Heart right ventricle (tissue), 16 donors: ENCODE results near the gene C2orf42. TPM values are rescaled to one million over a fixed set of nuclear protein-coding genes. Genes with fewer than 3 reads are reported as not detected.

Source experiments
- ATAC-seq, 8 donors: fragments of 200-7000 bp; cut with Tn5 transposase; one replicate each; pipeline ENCODE4 v1.9.1; 2020; ENCODE audit warnings: mild to moderate bottlenecking in 8 of 8, moderate library complexity in 8 of 8, moderate number of reproducible peaks in 1 of 8
- DNase-seq, 2 donors: peaks; one replicate each; pipeline ENCODE4 v3.0.0-alpha.2; 2020
- H3K27ac ChIP-seq, 10 donors: fragments of 200-600 bp; sonication (generic) in 2 of 10; one replicate each; pipeline versions ENCODE4 v1.5.0 to v1.8.0; 2020 to 2022; ENCODE audit warnings: mild to moderate bottlenecking in 3 of 10
- H3K27me3 ChIP-seq, 7 donors: fragments of 200-600 bp; one replicate each; pipeline ENCODE4 v1.8.0; 2021 to 2022; ENCODE audit warnings: mild to moderate bottlenecking in 2 of 7
- H3K36me3 ChIP-seq, 9 donors: fragments of 200-600 bp; sonication (generic) in 1 of 9; one replicate each; pipeline versions ENCODE4 v1.5.0 to v1.8.0; 2020 to 2022; ENCODE audit warnings: mild to moderate bottlenecking in 2 of 9
- H3K4me1 ChIP-seq, 9 donors: fragments of 200-600 bp; sonication (generic) in 1 of 9; one replicate each; pipeline versions ENCODE4 v1.5.0 to v1.8.0; 2020 to 2022; ENCODE audit warnings: mild to moderate bottlenecking in 4 of 9
- H3K4me3 ChIP-seq, 10 donors: fragments of 200-600 bp; sonication (generic) in 2 of 10; one replicate each; pipeline versions ENCODE4 v1.5.0 to v1.8.0; 2020 to 2022; ENCODE audit warnings: mild to moderate bottlenecking in 7 of 10, moderate library complexity in 2 of 10
- H3K9me3 ChIP-seq, 11 donors: fragments of 200-600 bp in 10 of 11; sonication (generic) in 2 of 11; one replicate each; pipeline versions ENCODE4 v1.5.0 to v1.8.0; 2013 to 2022; ENCODE audit warnings: mild to moderate bottlenecking in 2 of 11, control low read depth in 1 of 11, moderate library complexity in 1 of 11
- WGBS, 2 donors: extraction: QIAGEN DNeasy Blood & Tissue Kit; methylation state at CpG; one replicate each; pipeline ENCODE4 v1.1.7; 2013; ENCODE audit warnings: inconsistent platforms in 1 of 2; 5-methylcytosine and 5-hydroxymethylcytosine counted together
- intact Hi-C, 10 donors: fragments of 100-400 bp; cut with DNase I; formaldehyde crosslinking; loops; one replicate each; pipeline versions ENCODE4 v1.11.1 to v1.14.2; 2022
- polyA plus RNA-seq, 2 donors: library from polyadenylated mRNA; stranded (reverse); fragments of 200-250 nt; gene quantifications; one replicate each; pipeline ENCODE4 v1.2.3, GENCODE V29; 2013
- total RNA-seq, 10 donors: library from RNA; stranded (reverse); fragmentation: NEBNext Ultra II Directional in 3 of 10; extraction: Animal tissue kit (Norgen Biotek cat#: 25700) in 3 of 10; gene quantifications; one replicate each; pipeline versions ENCODE4 v1.2.1 to v1.2.4, GENCODE V29; 2021 to 2023
- TF ChIP-seq, protein P1 (sequence below), 9 donors: fragments of 200-600 bp; sonication (generic) in 2 of 9; IDR thresholded peaks; one replicate each; pipeline versions ENCODE4 v1.5.0 to v1.8.0; 2021 to 2022; ENCODE audit warnings: antibody characterized with exemption in 9 of 9, mild to moderate bottlenecking in 5 of 9, moderate library complexity in 1 of 9
- donor health status: Arrhythmogenic right ventricular cardiomyopathy.
- donor health status: ischemic (EF 13 %, LVEDD 7.1; RV severe dilation, severe dysfunction).
- donor health status: healthy with polysubstance abuse.
- donor health status: DM: no; HTN: yes; CAD: no.
- donor health status: DM: no; HTN: no; CAD: no.
- donor health status: ischemic (EF 25% LVEDD 6.9; RV normal size, moderate dysfunction).
- donor health status: ischemic (EF 25% LVEDD 5.7; RV mildly dilated, moderate dysfunction).
- donor health status: healthy.
- donor health status: DM: yes; HTN: yes; CAD: no.
- donor health status: Ischemic cardiomyopathy.
- donor health status: ischemic (EF 35%, LVEDD 5.7; RV mildly dilated, moderate dysfunction).
- donor health status: nonischemic (EF 11% LVEDD 7.7; RV severe dilation, severe dysfunction).
- donor health status: DM: yes; HTN: yes; CAD: no.
- donor health status: PGD.
- donor health status: ischemic (EF 29% LVEDD 5.4; RV normal size, mild dysfunction).
- donor health status: nonischemic (EF 23%, LVEDD 6.1; RV moderate dilation, normal function).

C2orf42 gene
- total and polyA plus RNA-seq, 12 donors: 3.8 to 15.5 (median 8.8) TPM

DNA sequence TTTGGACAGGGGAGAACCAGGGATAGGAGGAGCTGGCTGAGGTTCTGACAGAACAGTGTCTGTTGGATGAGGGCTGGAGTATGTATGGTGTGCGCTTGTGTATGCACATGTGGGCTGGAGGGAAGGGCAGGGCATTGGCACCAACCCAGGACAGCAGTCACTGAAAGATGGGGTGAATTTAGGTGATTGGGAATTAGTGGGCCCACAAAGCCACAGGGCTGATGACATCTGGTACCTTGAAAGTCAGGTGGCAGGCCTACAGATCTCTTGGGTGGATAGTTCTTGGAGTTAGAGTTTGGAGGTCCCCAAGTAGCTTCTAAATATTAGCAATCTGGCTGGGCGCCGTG lies 45.7 kb downstream of the C2orf42 start:
- H3K4me3 ChIP-seq: no peak overlapping the region
- no peaks in the 10 kb centered on the region for H3K27me3 ChIP-seq
- DNase-seq: no peak
- H3K36me3 ChIP-seq: peaks cover 0 to 11% (median 0%) of the 10 kb centered on the region in 9 donors
- WGBS, 2 donors: 98 to 100% methylated on average over 3 of the region's 3 CpGs
- intact Hi-C loops: loop anchor here in 1 of 10 donors (10.0 kb wide), 1 partner anchor 230 kb away; the partner anchor contains the start of gene MXD1
- H3K9me3 ChIP-seq: no peaks in the 10 kb centered on the region
- H3K27ac ChIP-seq: no peak overlapping the region
- no peak for ATAC-seq
- TF ChIP-seq, protein P1, sequence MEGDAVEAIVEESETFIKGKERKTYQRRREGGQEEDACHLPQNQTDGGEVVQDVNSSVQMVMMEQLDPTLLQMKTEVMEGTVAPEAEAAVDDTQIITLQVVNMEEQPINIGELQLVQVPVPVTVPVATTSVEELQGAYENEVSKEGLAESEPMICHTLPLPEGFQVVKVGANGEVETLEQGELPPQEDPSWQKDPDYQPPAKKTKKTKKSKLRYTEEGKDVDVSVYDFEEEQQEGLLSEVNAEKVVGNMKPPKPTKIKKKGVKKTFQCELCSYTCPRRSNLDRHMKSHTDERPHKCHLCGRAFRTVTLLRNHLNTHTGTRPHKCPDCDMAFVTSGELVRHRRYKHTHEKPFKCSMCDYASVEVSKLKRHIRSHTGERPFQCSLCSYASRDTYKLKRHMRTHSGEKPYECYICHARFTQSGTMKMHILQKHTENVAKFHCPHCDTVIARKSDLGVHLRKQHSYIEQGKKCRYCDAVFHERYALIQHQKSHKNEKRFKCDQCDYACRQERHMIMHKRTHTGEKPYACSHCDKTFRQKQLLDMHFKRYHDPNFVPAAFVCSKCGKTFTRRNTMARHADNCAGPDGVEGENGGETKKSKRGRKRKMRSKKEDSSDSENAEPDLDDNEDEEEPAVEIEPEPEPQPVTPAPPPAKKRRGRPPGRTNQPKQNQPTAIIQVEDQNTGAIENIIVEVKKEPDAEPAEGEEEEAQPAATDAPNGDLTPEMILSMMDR (IDR thresholded peaks at IDR 0.05): no peak
- H3K4me1 ChIP-seq: peaks cover 6 to 28% (median 20%) of the 10 kb centered on the region in 9 donors

DNA sequence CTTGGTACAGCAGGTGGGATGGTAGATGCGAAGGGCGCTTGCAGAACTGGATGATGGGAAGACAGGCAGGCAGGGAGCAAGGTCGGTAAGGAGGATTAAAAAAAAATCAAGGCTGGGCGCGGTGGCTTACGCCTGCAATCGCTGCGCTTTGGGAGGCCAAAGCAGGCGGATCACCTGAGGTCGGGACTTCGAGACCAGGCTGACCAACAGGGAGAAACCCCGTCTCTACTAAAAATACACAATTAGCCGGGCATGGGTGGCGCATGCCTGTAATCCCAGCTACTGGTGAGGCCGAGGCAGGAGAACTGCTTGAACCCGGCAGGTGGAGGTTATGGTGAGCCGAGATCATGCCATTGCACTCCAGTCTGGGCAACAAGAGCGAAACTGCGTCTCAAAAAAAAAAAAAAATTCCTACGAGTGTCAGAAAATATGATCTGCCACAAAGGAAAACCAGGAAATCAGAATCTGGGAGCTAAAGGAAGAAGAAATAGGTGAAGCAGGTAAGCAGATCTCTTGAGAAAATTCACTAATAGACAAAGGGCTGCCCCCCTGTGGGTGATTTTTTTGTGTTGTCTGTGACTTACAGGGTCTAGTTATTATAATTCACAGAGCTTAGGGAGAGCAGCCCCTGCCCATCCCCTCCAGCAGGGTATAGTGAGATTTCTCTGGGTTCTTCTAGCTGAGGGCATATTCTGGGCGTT lies 46.2 kb downstream of the C2orf42 start:
- Histone ChIP-seq H3K36me3 (peaks cover 0 to 6% (median 0%) of the 10 kb centered on the region in 9 donors), H3K27me3 (no peaks in the 10 kb centered on the region), H3K4me3 (no peak overlapping the region), H3K9me3 (no peaks in the 10 kb centered on the region), H3K27ac (peak overlapping the region in 1 of 10 donors; percentile 52), H3K4me1 (peaks cover 6 to 31% (median 20%) of the 10 kb centered on the region in 9 donors)
- TF ChIP-seq, protein P1 (IDR thresholded peaks at IDR 0.05): no peak
- ATAC-seq: no peak
- DNase-seq: no peak
- 94 to 96% methylated on average over 21 of the region's 21 CpGs for WGBS, 2 donors
- intact Hi-C loops: loop anchor here in 4 of 10 donors (5.0 to 10.0 kb wide), 4 partner anchors 57 to 232 kb away; partner anchors contain the start of genes PCBP1 (in 3 of the 4) and MXD1 (in 2 of the 4)

DNA sequence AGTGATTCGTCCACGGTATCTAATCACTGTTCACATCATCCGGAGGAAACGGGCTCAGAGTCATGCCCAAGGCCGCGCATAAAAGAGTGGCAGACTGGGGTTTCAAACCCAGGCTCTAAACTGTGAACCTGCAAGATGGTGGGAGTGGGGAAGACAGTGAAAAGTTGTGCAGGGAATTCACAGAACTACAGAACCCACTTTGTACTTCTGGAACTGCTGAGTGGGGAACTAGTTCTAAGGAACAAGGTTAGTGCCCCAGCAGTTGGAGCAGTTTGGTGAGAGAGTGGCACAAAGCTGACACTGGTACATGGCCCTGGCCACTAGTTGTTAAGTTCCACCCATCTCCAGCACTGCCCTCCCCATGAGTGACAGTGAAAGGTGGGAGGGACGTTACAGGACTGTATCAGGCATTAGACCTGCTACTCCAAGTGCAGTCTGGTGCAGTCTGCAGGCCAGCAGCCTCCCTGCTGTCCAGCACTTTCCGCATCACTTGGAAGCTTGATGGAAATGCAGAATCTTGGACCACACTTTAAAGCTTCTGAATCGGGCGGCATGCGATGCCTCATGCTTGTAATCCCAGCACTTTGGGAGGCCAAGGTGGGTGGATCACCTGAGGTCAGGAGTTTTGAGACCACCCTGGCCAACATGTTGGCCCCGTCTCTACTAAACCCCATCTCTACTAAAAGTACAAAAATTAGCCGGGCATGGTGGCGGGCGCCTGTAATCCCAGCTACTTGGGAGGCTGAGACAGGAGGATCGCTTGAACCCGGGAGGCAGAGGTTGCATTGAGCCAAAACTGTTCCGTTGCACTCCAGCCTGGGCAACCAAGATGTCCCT lies 47.3 kb downstream of the C2orf42 start:
- DNase-seq: peak in 1 of 2 donors; percentile 63
- Histone ChIP-seq H3K4me3 (peak overlapping the region; percentile 19 to 75 (median 50)), H3K9me3 (no peaks in the 10 kb centered on the region), H3K4me1 (peaks cover 6 to 31% (median 20%) of the 10 kb centered on the region in 9 donors), H3K36me3 (no peaks in the 10 kb centered on the region), H3K27ac (peak overlapping the region; percentile 67 to 100 (median 99)), H3K27me3 (no peaks in the 10 kb centered on the region)
- TF ChIP-seq, protein P1 (IDR thresholded peaks at IDR 0.05): no peak
- WGBS, 2 donors: 59 to 64% methylated on average over 18 of the region's 18 CpGs
- intact Hi-C loops: loop anchor here in 7 of 10 donors (2.0 to 10.0 kb wide), 8 partner anchors 56 to 231 kb away; partner anchors contain the start of genes MXD1 (in 4 of the 7), PCBP1 (in 4 of the 7) and TIA1 (in 1 of the 7)
- ATAC-seq: peak in 6 of 8 donors; percentile 10 to 55 (median 48)
